ENCODE results near the gene DAO.

The DAO gene

DNA sequence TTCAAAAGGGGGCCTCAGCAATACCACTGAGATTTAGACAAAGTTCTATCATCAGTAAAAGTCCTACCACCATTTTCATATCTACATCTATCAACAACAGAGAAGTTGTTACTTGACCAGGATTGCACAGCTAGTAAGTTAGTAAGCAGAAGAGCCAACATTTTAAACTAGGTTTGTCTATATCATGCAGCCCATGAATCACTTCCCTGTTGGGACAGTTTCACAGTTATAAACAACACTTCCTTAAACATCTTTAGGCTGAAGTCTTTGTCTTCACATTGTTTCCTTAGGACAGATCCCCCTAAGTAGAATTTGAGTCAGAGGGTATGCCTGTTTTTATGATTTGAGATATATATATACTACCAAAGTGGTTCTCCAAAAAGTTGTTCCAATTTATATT, 68.5 kb downstream of the DAO start:
- Histone ChIP-seq H3K9me3 (ENCODE audit: control extremely low read depth in 1 of 5, control insufficient read depth in 4 of 5, insufficient read depth in 2 of 5, low read depth in 1 of 5, low read length in 4 of 5) (peaks cover 3 to 9% (median 4%) of the 10 kb centered on the region in 5 experiments), H3K27me3 (replicated peaks in 2 of 5; ENCODE audit: control insufficient read depth in 4 of 5, insufficient read depth in 5 of 5, low read length in 4 of 5) (no peaks in the 10 kb centered on the region), H3K4me3 (ENCODE audit: control insufficient read depth in 1 of 7, extremely low read depth in 1 of 7, insufficient read depth in 4 of 7, low read depth in 2 of 7, low read length in 6 of 7) (no peak overlapping the region), H3K4me1 (ENCODE audit: control extremely low read depth in 1 of 4, control insufficient read depth in 4 of 4, insufficient read depth in 4 of 4, low read length in 3 of 4) (peaks cover 0 to 10% (median 1%) of the 10 kb centered on the region in 4 experiments), H3K27ac (ENCODE audit: insufficient read depth in 1 of 2, low read depth in 1 of 2, low read length in 2 of 2, poor library complexity in 1 of 2, severe bottlenecking in 2 of 2) (no peak overlapping the region), H3K36me3 (ENCODE audit: control insufficient read depth in 4 of 4, insufficient read depth in 4 of 4, low read length in 3 of 4) (no peaks in the 10 kb centered on the region)
- ChIA-PET CTCF (interaction anchor here (0.6 to 7.8 kb wide), 5 partner anchors 19 to 141 kb away, joined by 3 to 73 read pairs (median 4); no protein-coding TSS in a partner anchor), POLR2A (no interaction called here)
- peak in 2 of 3 donors; percentile 28 to 32 for DNase-seq

DNA sequence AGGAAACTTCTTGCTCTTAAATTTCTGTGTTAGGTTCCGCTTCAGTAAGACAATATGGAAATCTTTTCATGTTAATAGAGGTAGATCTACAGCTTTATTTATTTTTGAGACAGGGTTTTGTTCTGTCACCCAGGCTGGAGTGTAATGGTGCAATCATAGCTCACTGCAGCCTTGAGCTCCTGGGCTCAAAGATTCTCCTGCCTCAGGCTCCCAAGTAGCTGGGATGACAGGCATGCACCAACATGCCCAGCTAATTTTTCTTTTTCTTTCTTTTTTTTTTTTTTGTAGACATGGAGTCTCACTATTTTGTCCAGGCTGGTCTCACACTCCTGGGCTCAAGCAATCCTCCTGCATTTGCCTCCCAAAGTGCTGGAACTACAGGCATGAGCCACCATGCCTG, 70.1 kb downstream of the DAO start:
- Histone ChIP-seq H3K9me3 (ENCODE audit: control extremely low read depth in 1 of 5, control insufficient read depth in 4 of 5, insufficient read depth in 2 of 5, low read depth in 1 of 5, low read length in 4 of 5) (peaks cover 3 to 9% (median 4%) of the 10 kb centered on the region in 5 experiments), H3K36me3 (ENCODE audit: control insufficient read depth in 4 of 4, insufficient read depth in 4 of 4, low read length in 3 of 4) (no peaks in the 10 kb centered on the region), H3K4me3 (ENCODE audit: control insufficient read depth in 1 of 7, extremely low read depth in 1 of 7, insufficient read depth in 4 of 7, low read depth in 2 of 7, low read length in 6 of 7) (no peak overlapping the region), H3K27ac (ENCODE audit: insufficient read depth in 1 of 2, low read depth in 1 of 2, low read length in 2 of 2, poor library complexity in 1 of 2, severe bottlenecking in 2 of 2) (no peak overlapping the region), H3K4me1 (ENCODE audit: control extremely low read depth in 1 of 4, control insufficient read depth in 4 of 4, insufficient read depth in 4 of 4, low read length in 3 of 4) (peaks cover 0 to 10% (median 1%) of the 10 kb centered on the region in 4 experiments), H3K27me3 (replicated peaks in 2 of 5; ENCODE audit: control insufficient read depth in 4 of 5, insufficient read depth in 5 of 5, low read length in 4 of 5) (no peaks in the 10 kb centered on the region)
- ChIA-PET POLR2A (no interaction called here), CTCF (interaction anchor here (1.0 to 7.8 kb wide), 25 partner anchors 10 to 380 kb away, joined by 3 to 73 read pairs (median 5); partner anchors contain the start of genes ALKBH2, DAO and USP30)
- no peak for DNase-seq
- no CpG with 5 or more reads among the region's 1 CpG for WGBS (ENCODE audit: insufficient coverage)

All from common myeloid progenitor, CD34-positive (primary cell).